CD4-positive, alpha-beta T cell treated with Interleukin-2 at 100 ng/mL for 4 hours (primary cell): ENCODE results near the gene PDXDC1.
"Not testable (repeated sequence)": the region's sequence is repeated elsewhere in the genome, so short reads cannot be mapped to it uniquely, and the experiment has no call there.

Experiments
- DNase-seq: peaks from one replicate; pipeline ENCODE4 v3.0.0-alpha.2; 2020; ENCODE audit warnings: low spot score

Gene PDXDC1

DNA sequence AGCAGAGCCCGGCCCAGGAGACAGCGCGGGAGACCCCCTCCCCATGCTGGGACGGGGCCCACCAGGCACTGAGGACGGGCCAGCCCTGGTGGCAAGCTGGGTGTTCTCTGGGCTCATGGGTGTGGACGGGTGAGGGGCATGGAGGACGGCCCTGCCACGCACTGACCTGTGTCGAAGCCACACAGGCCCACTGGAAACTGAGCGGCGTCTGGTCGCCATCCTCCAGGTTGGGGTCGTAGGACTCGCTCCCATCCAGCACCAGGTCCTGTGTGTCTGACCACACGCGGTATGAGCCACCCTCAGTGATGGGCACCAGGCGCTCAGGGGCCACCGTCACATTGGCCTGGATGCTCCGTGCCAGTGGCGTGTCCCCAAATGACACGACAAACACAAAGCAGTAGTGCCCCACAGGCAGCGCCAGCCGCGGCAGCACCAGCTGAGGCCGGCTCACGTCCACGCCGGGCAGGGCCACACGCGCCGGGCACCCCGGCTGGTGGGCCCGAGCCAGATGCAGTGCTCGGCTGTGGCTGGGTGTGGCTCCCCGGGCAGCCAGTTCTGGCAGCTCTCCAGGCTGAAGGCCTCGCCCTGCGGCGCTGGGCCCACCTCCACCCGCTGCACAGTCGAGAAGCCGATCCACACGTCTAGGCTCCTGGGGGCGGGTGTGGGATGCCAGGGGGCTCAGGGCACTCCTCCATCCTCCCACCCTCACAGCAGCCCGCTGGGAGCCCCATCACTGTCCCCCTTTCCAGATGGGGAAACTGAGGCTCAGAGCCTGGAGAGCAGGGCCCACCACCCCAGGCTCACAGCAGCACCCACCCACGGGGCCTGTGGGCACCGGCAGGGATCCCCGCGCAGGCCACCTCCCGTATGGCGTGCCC is 160.9 kb downstream of the PDXDC1 start:
- DNase-seq = not testable (repeated sequence)

DNA sequence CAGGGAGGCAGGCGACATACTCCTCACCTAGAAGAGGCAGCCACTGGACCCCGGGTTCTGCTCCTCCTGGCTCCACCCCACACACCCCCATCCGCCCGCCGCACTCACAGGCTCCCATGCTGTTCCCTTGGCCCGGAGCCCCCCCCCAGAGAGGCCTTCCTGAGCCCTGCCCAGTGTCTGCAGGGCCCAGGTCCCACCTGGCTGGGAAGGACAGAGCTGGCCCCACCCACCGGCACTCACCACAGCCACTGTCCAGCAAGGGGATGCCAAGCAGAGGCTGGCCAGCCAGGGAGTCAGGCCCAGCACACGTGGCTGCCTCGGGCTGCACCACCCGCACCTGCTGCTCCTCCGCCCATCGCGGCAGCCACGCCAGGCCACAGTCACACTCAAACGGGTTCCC is 162.7 kb downstream of the PDXDC1 start:
- DNase-seq = not testable (repeated sequence)

DNA sequence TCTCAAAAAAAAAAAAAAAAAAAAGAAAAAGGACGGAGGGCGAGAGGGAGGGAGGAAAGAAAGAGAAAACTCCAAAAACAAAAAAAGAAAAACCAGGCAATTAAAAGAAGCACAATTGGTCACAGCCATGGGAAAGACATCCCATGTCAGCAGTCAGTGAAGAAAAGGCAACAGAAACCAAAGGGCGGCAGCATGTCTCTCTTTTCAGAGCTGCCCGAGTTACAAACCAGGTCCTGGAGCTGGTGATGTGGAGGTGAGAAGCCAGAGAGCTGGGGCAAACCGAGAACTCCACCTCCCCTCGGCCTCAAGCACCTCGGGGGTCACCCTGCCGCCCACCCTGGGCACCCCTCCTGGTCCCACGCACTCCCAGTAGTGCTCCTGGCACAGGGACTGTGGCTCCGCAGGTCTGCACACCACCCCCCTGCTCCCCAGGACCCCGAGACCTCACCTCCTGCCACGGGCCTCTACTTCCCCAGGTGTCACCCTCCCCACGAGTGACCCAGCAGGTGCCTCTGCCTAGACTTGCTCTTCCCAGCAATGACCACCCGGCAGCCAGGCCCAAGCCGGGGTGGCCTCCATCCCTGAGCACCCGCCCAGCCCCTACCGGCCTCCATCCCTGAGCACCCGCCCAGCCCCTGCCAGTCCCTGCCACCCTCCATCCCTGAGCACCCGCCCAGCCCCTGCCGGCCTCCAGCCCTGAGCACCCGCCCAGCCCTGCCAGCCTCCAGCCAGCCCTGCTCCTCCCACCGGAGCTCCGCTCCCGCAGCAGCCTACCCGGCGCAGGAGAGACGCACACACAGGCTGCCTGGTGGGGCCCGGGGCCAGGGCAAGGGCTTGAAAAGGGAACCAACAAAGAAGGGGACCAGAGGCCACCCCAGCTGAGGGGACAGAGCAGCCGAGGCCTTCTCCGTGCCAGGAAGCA is 165.9 kb downstream of the PDXDC1 start:
- not testable (repeated sequence) for DNase-seq

DNA sequence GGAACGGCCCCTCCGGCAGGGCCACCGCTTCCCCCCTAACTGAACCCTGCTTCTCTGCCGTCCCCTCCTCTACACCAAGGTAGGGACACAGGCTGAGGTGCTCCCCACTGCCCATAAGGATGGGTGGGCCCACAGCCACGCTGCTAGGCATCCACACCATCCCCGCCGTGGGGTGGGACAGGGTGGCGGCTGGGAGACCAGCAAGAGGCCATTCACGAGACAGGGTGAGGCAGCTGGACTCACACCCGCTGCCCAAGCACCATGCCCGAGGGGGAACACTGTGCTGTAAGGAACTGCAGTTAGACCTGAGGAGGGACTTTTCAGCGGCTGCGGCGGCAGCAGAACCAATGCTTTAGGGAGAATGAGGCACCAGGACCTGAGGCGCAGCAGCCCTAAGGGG is 166.8 kb downstream of the PDXDC1 start:
- no peak for DNase-seq

DNA sequence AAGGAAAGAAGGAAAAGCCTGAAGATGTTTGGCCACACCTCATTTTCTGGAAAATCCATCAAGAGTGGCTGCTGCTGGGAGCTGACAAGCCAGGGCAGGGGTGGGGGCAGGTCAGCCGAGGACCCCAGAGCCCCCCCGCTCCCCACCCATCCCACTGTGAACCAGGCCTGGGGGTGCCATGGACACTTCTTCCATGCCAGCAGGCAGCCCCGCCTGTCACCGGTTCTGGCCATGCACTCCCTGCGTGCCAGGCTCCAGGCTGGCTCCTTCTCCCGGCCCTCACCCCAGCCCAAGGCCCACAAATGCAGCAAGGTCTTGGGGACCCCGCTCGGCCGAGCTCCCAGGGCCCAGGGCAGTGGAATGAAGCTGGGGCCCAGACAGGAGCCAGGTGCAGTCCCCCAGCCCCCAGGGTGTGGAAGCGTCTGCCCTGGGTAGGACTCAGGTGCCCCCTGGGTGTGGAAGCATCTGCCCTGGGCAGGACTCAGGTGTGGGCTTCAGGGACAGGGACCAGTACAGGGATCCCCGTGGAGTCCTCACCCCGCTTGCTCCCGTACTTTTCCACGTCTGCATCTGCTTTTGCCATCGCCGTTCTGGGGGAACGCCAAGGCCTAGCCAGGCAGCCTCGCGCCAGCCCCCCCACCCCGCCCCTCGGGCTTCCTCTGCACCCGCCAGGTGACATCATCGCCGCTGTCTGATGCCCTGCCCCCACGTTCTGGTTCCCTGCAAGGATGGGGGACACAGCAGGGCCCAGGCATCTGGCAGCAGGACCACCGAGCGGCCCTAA is 167.5 kb downstream of the PDXDC1 start:
- not testable (repeated sequence) for DNase-seq

DNA sequence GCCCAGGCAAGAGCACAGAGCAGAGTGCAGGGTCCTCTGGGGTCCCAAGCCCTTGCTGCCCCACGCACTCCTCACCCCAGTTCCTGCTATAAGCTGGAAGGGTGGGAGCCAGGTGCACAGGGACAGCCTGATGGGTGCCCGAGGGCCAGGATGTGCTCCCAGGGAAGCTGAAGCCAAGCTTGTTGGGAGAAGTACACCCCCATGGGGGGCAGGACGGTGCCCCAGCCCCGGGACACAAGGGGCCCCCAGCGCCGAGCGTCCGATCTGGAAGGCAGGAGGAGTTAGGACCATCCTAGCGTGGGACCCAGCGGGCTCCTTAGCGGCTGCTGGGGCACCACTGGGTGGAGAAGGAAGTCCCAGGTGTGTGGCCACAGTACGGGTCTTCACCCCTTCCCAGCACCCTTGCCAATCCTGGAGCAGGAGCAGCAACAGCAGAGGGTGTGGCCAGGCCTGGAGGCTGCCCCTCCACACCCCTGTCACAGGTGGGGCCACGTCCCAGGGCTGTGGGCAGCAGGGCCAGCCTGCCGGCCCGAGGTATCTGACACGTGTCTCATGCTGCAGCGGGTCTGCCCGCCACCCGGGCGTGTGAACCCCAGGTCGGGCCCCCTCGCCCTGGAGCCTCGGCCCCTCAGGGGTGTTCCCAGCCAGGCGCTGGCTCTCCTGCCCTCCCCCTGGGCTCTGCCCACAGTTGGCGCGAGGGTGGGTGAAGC is 168.2 kb downstream of the PDXDC1 start:
- DNase-seq = not testable (repeated sequence)

DNA sequence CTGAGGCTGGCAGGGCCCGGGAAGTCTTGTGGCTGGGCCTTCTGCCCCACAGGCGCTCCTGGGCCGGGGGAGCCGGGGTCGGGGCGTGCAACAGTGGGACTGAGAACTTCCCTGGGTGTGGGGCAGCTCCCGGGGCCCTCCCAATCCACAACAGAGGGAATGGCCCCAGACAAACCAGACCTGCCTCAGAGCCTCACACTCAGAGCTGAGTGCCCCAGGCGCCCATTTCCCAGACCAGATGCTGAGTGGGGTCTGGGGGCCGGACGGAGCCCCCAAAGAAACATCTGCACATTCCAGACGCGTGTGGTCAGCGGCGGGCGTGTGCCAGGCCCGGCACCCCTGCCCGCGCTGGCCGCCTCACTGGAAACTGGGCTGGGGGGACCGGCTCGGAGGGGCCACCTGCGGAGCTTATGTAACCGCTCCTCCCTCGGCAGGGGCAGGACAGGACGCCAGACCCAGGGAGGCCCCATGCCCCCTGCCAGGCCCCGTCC is 168.8 kb downstream of the PDXDC1 start:
- not testable (repeated sequence) for DNase-seq

DNA sequence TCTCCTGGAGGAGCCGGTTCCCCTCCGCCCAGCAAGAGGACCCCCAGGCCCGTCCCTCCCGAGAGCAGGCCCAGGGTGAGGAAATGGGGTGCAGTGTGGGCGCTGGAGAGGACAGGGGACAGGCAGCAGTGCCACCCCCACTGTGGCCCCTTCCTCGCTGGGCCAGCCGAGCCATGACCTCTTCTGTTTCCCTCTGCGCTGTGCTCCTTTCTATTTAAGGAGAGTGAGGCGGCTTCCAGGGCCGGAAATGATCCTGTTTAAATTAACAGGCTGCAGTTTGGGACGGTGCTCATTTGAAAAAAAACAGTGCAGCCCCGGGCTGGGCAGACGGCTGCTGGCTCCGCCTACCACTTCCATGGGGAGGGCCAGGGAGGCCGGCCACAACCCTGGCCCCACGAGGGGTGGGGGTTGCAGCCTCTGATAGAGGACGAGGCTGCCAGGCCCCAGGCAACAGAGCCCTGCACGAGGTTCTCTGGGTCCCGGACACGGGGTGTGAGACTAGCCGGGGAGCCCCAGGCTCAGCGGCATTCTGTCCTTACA is 169.3 kb downstream of the PDXDC1 start:
- DNase-seq = not testable (repeated sequence)

DNA sequence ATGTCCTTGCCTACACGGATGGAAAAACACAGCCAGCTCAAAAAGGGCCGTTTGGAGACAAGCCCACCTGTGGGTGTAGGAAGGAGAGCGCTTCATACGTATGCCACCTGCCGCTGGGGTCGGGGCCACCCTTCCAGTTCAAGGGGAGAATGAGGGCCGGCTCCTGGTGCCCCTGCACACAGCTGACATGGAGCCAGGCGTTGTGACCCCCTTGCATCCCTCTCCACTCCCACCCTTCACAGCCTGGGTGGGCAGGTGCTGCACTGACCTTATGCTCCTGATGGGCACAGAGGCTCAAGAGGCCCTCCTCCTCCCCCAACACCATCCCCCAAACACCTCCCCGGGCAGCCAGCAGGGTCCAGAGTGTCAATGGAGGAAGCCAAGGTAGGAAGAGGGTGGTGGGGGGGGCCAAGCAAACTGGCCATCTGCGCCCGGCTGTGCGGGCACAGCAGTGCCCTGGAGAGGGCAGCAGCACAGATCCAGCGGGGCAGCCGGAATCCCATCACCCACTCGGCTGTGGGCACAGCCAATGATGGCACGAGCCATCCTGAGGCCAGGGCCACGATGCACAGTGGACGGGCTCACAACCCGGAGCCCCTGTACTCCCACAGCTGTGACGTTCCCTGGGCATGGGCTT is 170.1 kb downstream of the PDXDC1 start:
- DNase-seq = not testable (repeated sequence)

DNA sequence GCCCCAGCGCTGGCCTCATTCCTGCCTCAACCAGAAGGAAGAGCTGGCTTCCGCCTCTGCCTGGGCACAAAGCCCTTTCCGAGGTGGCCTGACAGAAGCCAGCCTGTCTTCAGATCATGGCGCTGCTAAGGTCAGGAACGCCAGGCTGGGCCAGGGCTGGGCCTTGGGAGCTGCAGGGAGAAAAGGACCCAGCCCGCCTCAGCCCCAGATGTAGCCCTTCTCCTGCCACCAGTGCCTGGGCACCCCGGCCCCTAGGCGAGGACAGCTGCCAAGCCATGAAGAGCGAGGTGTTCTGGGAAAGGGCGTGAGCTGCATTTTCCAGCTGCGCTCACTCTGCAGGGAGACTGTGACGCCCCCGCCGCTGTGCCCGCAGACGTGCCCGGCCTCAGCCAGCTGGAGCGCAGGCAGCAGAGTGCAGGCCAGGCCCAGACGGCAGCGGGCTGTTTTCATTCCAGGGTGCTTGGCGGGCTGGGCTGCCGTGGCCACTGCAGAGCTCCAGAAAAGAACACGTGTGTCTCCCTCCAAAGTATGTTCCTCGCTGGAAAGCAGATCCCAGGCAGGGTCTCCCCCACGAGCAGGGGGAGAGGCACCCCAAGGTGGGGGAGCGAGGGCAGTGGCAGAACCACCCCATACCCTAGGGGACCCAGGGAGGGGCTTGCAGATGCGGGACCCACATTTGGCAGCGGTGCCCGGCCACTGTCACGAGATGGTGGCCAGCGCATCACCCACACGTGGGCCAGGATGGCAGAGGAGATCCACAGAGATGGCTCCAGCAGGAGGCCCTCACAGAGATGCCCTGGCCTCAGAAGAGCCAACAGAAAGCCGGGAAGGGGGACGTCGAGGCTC is 170.8 kb downstream of the PDXDC1 start:
- not testable (repeated sequence) for DNase-seq

DNA sequence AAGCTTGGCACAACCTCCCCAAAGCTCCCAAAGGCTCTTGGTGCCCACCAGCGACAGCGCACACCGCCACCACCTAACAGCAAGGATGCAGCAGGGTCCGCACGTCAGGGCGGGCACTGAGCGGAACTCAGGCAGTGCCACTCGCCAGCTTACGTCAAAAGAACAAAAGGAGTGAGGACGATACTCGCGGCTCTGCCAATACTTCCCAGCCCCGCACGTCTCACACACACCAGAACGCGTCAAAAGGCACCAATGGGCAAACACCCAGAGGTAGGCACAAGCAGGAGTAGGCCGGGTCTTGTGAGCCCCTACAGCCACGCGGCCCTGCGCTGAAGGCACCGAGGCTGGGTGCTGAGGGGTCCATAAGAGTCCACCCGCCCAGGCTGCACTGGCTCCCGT is 171.4 kb downstream of the PDXDC1 start:
- not testable (repeated sequence) for DNase-seq

DNA sequence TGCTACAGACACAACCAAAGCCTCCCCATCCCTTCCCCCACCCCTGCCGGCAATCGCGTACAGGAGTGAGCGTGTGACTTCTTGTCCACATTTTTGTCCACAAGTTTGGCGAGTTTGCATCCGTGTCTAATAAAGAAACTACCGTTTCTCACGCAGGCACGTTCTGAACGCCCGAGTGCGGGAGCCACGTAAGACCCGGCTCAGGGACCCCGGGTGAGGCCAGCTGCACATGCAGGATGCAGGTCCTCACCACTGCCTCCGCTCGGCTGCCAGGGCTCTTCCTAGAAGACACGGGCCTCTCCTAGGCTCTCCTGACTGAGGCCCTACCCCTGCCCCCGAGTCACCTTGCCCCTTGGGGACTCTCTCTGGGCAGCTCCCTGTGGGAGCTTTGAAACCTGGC is 174.0 kb downstream of the PDXDC1 start:
- DNase-seq = not testable (repeated sequence)

DNA sequence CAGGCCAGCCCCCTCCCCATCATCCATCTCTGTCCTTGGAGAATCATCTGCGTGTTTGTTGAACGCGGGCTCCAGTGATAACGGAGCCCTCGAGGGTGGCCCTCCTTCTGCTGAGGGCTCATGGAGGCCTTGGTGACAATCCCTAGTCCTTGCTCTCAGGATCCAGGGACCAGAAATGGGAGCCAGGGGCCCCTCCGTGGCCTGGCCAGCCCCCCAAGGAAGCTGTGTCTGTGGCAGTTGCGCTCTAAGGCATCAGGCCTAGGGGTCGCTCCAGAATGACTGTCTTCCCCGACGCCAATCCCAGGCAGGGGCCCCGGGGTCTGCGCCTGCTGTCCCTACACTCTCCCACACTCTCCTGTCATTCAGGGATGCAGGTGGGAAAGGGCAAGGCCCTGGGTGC is 174.4 kb downstream of the PDXDC1 start:
- DNase-seq = not testable (repeated sequence)

DNA sequence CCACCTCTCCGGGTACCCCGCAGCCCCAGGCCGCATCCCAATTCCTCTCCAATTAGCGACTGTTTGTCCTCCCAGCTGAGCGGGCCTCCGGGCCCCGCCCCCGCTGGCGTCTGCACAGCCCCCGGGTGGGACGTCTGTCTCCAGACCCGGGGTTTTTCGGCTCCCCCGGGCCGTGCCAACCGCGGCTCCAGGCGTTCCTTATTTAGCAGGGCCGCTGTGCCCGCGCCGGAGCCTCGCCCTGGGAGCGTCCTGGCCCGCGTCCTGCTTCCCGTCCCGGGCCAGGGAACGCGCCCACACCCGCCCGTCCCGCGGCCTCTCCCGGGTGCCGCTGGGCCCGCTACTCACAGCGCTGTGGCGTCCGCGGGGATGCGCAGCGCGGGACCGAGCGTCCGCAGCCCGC is 179.2 kb downstream of the PDXDC1 start:
- DNase-seq = not testable (repeated sequence)

DNA sequence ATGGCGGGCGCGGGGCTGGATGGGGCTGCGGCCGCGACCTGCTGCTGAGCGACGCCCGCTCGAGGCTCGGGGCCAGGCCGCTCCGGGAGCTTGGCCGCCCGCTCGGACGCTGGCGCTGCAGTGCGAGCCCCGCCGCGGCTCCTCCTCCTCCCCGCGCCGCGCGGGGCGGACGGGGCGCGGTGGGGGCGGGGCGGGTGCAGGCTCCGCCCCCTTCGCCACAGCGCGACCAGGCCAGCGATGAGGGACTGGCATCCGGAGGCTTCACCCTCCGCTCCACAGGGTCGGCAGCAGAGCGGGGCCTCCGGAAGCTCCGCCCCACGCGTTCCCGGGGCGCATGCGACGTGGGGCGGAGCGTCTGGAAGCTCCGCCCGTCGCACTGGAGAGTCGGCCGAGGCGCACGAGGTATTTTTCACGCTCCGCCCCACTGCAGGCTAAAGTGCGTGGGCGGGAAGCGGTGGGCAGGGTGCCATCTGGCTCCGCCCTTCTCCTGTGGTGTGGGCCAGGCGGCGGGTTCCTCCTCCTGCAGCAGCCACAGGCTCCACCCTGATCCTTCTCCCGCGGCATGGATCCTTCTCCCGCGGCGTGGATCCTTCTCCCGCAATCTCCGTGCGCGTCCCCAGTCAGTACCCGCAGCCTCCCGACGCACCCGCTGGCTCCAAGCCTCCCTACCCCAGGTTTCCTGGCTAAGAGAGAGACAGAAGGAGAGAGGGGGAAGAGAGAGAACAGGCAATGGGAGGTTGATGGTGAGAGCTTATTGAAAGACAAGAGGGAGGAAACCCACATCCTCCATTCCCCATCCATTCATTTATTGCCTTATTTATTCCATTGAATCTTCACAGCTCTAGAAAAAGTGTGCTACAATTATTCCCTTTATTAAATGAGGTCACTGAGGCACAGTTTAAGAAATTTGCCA is 180.1 kb downstream of the PDXDC1 start:
- peak; percentile 90 for DNase-seq

DNA sequence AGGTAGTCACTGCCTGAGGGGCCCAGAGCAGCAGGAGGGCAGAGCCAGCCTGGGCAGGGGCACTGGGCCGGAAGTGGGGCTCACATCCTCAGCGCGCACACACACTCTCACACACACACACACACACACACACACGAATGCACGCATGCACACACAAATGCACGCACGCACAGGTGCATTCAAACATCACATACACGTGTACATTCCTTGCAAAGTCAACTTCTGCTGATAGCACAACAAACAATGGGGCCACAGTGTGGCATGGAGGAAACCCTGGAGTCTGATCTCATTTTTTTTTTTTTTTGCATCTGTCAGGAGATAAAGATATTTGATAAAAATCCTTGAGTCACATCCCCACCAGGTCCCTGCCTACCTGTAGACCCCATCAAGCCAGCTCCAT is 182.8 kb downstream of the PDXDC1 start:
- not testable (repeated sequence) for DNase-seq

DNA sequence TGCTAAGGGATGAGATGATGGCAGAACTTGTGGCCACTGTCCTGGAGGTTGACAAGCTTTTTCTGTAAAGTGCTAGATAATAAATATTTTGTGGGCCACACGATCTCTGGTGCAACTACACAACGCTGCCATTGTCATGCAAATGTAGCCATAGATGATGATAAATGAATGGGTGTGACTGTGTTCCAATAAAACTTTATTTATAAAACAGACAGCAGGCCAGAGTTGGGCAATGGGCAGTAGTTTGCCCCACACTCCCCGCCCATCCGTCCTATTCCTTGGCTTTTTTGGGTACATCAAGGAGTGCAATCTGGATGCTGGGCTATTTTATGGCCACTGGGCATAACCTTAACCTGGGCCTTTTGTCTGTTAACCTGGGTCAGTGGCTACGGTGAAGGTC is 184.8 kb downstream of the PDXDC1 start:
- not testable (repeated sequence) for DNase-seq

DNA sequence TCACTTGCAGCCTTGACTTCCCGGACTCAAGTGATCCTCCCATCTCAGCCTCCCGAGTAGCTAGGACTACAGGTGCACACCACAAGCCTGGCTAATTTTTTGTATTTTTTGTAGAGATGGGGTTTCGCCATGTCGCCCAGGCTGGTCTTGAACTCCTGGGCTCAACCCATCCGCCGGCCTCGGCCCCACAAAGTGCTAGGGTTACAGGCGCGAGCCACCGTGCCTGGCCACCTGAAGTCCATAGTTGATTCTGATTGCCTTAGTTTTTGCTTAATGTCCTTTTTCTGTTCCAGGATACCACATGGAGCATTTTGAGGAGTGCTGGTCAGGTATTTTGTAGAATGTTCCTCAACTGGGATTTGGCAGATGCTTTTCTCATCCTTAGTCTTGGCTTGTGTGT is 185.7 kb downstream of the PDXDC1 start:
- not testable (repeated sequence) for DNase-seq
